GM21576 (cell line): ENCODE measurements around the gene STRC.
"Not testable (repeated sequence)": the region's sequence is repeated elsewhere in the genome, so short reads cannot be mapped to it uniquely, and the experiment has no call there.

ENCODE experiments used
- ATAC-seq: cut with Tn5 transposase; IDR thresholded peaks from one replicate; pipeline ENCODE4 v1.9.1; 2021; ENCODE audit warnings: mild to moderate bottlenecking, moderate library complexity; ENCODE audit not compliant: unreplicated experiment

Gene STRC

DNA sequence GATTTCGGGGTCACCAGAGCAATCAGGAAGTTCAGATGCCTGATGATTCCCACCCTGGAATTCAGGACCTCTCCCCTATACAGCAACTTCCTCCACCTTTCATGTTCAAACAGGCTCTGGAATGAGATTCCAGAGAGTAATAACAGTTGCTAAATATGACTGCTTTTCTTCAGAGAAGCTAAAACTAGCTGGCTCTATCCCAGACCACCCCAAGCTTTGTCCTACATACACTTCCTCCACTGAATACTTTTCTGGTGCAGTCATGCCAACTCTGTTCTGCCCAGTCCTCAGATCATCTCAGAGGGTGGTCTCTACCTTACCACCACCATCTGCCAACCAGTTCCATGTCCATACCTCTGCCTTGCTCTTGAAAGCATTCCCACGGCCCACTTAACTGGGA, 52.0 kb downstream of the STRC start:
- ATAC-seq = not testable (repeated sequence)

DNA sequence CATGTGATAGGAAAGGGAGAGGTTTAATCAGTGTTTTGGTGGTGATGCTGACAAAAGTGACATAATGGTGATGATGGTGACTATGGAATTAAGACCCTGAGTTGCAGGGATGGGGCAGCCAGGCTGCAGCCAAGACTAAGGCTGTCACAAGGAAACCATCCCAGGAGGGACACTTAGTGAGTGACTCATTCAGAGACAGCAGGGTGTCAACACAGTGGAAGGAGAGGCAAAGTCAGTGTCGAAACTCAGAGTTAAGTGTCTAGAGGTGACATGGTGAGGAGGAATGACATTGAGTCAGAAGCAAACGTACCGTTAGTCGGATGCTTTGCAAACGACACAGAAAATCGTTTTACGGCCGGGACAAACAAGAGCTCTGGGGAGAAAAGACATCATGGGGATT, 54.8 kb downstream of the STRC start:
- not testable (repeated sequence) for ATAC-seq

DNA sequence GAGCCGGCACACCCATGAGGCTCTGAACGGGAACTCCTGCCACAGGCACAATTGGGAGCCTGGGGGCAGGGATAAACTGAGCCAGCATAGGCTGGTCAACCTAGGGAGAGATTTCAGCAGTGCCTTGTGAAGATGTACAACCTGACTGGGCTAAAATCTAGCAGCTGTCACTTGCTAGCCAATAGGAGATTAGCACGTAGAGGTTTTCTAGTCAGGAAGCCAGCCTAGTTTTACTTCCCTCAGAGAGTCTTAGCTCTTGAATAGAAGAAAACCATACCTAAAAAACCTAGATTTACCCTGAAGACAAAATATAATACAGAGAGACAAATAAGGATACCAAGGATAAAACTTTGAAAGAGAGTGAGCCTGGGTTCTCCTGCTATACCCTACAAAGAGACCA, 55.8 kb downstream of the STRC start:
- not testable (repeated sequence) for ATAC-seq

- no peak for ATAC-seq
Measured at GRCh38 chr15:43552986-43553385, 65.6 kb downstream of the STRC start.

DNA sequence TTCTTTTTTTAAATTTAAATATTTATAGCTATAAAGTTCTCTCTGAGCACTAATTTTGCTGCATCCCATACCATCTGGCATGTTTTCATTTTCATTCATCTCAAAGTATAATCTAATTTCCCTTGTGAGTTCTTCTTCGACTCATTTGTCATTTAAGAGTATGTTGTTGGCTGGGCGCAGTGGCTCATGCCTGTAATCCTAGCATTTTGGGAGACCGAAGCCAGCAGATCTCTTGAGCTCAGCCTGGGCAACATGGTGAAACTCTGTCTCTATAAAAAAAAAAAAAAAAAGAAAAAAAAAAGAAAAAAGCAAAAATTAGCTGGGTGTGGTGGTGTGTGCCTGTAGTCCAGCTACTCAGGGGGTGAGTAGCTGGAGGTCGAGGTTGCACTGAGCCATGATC, 66.3 kb downstream of the STRC start:
- no peak for ATAC-seq

GRCh38 chr15:43550527-43551363, 67.9 kb downstream of the STRC start:
- ATAC-seq = no peak
